GM21723 (cell line): ENCODE data around the gene F7.
"Not testable (repeated sequence)": the region's sequence is repeated elsewhere in the genome, so short reads cannot be mapped to it uniquely, and the experiment has no call there.

Experiments
- ATAC-seq: cut with Tn5 transposase; IDR thresholded peaks from one replicate; pipeline ENCODE4 v1.9.1; 2021; ENCODE audit warnings: mild to moderate bottlenecking, moderate library complexity; ENCODE audit not compliant: unreplicated experiment

The F7 gene

DNA sequence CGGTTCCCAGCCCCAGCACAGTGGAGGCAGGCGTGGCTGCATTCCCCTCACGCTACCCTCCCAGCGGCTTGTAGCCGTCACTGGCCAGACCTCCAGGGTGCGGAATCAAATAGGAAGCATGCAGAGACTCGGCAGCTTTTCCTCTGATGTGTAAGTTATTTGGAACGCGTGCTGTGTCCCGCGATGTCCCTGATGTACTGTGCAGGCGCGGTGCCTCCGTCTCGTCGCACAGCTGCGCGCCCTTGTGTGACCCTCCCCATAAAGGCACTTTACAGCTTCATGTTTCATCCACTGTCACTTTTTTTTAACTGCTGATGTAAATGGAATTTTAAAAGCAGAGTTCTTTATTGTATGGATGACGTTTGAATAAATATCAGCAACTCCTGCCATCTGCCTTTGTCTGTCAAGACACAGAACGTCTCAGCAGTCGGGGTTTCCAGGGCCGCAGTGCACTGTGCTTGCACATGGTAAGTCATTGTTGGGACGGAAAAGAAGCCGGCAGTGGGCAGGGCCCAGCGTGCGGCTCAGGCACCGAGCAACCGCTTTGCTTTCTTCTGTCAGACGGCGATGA lies 7.3 kb upstream of the F7 start:
- no peak for ATAC-seq

DNA sequence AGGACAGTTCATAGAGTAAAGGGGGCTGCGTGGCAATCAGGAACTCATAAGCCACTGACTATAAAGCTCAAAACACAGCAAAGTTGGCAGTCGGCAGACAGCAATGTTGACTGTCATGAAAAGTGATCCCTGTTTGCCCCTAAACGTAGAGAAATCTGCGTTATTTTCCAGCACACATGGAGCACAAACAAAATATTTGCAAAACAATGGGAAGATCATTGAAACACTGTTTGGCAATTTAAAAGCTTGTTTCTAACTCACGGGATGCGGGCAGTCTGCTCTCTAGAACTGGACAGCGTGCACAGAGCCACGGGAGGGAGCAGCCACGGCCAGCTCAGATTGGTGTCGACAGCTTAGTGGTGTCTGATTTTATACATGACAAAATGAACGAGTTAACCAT lies 6.4 kb upstream of the F7 start:
- ATAC-seq = no peak

DNA sequence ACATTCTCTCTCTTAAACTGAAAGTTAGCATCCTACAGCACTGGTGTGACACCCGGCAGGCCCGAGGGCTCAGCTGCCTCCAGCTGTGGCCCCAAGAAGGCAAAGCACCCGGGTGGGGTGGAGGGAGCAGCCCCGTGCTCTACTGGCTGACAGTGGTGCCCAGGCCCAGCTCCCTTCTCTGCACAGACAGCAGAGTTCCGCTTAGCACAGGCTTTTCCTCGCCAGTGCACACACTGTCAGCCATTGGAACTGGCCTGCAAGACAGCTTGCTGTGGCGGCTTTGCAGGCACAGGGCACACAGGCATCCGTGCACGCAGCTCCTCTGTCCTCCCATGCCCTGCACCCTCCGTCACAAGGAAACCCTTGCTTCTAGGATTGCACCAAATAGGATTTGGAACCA lies 3.3 kb upstream of the F7 start:
- not testable (repeated sequence) for ATAC-seq

DNA sequence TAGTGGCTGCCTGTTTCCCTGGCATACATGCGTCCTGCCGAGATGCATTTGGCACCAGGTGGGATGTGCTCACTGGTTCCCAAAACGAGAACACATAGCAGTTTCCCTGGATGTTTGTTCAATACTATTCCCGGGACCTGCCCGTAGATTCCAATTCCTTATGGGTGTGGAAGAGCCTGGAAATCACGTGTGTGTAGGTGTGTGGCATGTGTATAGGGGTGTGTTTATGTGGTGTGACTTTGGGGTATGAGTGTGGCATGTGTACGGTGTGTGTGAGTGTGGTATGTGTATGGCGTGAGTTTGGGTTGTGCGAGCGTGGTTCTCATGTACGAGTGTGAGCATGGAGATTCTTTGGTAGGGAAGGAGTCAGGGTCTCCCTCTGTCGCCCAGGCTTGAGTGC lies 2.9 kb upstream of the F7 start:
- ATAC-seq = no peak

DNA sequence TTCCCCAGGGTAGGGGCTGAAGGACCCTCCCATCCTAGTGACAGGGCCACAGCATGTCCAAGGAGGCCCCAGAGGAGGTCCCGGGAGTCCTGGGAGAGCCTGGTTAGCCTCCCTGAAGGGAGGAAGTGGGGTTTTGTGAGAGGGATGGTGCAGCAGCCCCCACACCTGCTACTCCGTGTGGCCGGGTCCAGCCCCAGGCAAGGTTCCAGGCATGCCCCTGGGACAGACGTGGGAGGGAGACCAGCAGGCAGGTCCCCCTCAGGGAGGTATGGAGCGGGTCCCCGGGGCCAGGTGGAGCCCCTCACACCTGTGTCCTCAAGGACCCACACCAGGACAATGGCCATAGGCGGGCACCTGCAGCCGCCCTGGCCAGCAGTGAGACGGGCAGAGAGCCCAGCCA lies 1.9 kb upstream of the F7 start:
- no peak for ATAC-seq

DNA sequence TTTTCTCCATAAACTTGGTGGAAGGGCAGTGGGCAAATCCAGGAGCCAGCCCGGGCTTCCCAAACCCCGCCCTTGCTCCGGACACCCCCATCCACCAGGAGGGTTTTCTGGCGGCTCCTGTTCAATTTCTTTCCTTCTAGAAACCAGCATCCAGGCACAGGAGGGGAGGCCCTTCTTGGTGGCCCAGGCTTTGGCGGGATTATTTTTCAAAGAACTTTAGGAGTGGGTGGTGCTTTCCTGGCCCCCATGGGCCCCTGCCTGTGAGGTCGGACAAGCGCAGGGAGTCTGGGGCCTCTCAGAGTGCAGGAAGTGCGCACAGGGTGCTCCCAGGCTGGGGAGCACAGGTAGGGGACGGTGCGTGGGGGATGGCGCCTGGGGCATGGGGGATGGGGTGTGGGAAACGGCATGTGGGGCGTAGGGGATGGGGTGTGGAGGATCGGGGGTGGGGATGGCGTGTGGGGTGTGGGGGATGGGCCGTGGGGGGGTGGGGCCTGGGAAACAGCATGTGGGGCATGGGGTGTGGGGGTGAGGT lies 396 bp downstream of the F7 start:
- ATAC-seq = no peak

DNA sequence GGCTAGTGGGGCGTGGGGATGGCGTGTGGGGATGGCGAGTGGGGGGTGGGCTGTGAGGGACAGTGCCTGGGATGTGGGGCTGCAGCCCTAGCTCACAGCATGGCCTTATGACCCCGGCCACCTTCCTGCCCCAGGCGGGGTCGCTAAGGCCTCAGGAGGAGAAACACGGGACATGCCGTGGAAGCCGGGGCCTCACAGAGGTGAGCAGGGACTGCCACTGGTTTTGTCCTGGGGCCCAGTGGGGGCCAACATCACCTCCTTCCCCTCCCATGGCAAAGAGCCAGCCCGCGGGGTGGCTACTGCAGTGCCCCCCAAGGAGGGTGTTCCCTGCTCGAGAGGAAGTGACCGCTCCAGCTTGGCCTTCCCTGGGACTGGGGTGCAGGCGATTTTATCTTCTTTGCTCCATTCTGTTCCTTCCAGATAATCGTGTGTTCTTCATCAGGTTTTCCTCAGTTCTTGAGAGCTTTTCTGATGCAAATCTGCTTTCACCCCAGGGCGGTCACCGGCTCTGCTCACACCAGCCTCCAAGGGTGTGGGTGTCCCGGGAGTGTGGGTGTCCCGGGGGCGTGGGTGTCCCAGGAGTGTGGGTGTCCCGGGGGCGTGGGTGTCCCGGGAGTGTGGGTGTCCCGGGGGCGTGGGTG lies 1.2 kb downstream of the F7 start:
- ATAC-seq = no peak

DNA sequence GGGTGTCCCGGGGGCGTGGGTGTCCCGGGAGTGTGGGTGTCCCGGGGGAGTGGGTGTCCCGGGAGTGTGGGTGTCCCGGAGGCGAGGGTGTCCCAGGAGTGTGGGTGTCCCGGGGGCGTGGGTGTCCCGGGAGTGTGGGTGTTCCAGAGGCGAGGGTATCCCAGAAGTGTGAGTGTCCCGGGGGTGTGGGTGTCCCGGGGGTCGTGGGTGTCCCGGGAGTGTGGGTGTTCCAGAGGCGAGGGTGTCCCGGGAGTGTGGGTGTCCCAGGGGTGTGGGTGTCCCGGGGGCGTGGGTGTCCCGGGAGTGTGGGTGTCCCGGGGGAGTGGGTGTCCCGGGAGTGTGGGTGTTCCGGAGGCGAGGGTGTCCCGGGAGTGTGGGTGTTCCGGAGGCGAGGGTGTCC lies 2.9 kb downstream of the F7 start:
- ATAC-seq = not testable (repeated sequence)

DNA sequence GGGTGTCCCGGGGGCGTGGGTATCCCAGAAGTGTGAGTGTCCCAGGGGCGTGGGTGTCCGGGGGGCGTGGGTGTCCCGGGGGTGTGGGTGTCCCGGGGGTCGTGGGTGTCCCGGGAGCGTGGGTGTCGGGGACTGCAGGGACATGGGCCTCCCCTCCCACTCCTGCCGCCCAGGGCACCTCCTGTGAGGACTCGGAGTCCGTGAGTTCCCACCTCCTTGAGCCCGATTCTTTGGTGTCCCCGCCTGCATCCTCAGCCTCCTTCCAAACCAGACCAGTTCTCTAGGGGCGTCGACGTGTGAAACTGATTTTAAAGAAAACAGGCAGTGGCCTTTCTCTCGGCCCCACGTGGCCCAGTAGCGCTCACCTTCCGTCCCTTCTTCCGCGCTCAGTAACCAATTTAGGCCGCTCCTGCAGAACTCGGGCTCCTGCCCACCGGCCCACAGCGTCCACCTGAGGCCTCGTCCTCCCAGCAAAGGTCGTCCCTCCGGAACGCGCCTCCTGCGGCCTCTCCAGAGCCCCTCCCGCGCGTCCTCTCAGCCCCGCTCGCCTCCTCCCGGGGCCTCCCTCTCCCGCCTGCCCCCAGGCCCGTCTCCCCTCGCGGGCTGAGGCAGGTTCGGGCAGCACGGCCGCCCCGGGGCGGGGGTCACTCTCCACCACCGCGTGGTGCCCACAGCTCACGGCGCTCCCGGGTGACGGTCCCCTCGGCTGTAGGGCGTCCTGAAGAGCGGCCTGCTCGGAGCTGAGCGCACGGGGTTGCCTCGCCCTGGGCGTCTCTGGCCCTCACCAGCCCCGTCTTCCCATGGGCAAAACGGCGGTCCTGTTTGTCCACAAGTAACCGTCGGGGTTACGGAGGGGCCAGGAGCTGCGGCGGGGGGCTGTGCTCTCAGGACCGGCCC lies 3.8 kb downstream of the F7 start:
- no peak for ATAC-seq

DNA sequence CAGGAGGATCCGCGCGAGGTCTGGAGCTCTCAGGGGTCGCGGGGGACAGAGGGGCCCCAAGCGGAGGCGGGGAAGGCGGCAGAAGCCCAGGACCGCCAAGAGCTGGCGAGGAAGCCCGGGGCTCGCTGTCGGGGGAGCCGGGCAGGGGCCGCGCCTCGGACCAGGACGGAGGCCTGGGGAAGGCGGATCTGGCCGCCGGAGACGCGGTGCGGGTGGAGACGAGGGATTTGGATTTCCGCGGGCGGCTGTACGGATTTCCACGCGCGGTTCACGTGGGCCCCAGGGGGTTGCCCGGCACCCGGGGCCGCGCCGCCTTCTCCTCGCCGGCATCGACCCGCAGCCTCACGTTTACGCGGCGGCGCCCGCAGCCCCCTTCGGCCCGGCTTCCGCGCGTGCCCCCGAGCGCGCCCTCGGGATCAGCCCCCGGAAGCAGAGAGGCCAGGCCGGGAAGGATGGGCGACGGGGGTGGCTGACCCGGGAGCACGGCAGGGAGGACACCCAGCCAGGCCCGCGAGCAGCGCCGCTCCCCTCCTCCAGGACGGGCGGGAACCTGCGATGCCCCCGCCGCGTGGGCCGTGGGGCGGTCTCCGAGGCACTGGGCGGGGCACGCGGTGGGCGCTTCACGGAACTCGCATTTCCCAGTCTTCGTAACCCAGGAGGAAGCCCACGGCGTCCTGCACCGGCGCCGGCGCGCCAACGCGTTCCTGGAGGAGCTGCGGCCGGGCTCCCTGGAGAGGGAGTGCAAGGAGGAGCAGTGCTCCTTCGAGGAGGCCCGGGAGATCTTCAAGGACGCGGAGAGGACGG lies 4.7 kb downstream of the F7 start:
- ATAC-seq = no peak

DNA sequence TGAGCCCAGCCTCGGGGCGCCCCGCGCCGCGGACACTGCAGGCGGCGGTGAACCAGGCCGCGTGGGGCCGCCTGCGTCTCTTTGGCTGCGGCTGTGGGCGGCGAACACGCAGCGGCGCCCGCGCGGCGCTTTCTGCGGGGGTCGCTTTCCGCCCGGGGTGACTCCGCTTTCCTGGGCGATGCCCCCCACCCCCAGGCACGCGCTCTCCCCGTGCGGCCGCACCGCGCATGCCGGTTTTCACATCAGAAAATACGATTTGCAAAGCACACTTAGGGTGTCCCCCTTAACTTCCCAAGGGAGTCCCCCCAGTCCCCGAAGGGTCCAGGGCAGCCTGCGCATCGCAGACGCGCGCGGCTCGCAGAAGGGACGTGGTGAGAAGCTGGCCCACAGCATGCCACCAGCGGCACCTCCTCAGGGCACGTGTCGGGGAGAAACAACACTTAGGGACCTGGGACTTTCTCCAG lies 5.3 kb downstream of the F7 start:
- no peak for ATAC-seq

DNA sequence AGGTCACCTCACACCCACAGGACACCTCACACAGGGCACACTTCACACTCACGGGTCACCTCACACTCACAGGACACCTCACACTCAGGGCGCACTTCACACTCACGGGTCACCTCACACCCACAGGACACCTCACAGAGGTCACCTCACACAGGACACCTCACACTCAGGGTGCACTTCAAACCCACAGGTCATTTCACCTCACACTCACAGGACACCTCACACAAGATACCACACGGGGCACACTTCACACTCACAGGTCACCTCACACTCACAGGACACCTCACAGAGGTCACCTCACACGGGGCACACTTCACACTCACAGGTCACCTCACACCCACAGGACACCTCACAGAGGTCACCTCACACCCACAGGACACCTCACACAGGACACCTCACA lies 6.2 kb downstream of the F7 start:
- ATAC-seq = not testable (repeated sequence)

DNA sequence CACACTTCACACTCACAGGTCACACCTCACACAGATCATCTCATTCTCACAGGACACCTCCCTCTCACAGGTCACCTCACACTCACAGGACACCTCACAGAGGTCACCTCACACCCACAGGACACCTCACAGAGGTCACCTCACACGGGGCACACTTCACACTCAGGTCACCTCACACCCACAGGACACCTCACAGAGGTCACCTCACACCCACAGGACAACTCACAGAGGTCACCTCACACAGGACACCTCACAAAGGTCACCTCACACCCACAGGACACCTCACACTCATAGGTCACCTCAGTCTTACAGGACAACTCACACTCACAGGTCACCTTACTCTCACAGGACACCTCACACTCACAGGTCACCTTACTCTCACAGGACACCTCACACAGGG lies 6.9 kb downstream of the F7 start:
- not testable (repeated sequence) for ATAC-seq

DNA sequence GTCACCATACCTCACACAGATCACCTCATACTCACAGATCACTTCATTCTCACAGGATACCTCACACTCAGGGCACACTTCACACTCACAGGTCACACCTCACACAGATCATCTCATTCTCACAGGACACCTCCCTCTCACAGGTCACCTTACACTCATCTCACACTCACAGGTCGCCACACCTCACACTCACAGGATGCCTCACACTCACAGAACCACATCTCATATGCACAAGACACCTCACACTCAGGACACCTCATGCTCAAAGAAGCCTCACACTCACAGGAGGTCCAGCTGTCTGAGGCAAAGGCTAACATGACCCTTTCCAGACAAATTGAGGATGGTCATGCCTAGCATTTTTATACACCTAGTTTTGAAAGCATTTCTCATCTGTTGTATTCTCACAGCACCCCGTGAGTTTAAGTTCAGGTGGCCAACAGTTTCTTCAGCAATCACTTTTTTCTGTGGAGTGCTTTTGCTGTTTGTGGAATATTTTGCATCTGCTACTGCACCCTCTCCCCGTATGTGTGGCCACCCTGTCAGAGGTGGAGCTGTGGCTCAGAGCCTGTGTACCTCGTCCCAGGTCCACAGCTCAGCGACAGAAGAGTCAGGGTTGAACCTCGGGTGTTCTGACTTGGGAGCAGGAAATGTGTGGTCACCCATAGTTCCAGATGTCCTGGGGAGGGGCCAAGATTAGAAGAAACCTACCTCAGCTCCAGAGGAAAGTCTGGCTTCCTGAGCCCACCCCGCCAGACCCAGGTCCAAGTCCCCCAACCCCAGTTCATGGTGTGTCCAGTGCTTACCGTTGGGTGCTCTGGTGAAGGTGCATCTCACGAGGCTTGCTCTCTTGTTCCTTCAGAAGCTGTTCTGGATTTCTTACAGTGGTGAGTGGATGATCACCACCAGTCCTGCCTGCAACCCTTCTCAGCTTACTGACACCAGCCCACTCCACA lies 7.6 kb downstream of the F7 start:
- no peak for ATAC-seq

DNA sequence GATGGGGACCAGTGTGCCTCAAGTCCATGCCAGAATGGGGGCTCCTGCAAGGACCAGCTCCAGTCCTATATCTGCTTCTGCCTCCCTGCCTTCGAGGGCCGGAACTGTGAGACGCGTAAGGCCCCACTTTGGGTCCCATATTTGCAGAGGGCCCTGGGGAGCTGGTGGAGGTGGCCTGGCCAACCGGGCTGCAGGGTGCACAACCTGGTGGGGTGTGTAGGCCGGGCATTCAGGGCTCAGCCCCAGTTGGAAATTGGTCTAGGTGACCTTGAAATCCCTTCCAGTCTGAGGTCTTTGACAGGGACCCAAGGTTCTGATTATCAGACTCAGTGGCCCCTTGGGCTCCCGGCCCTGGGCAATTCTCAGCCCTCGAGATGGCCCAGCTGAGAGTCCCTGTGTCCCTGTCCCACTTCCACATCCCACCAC lies 8.3 kb downstream of the F7 start:
- ATAC-seq = no peak

DNA sequence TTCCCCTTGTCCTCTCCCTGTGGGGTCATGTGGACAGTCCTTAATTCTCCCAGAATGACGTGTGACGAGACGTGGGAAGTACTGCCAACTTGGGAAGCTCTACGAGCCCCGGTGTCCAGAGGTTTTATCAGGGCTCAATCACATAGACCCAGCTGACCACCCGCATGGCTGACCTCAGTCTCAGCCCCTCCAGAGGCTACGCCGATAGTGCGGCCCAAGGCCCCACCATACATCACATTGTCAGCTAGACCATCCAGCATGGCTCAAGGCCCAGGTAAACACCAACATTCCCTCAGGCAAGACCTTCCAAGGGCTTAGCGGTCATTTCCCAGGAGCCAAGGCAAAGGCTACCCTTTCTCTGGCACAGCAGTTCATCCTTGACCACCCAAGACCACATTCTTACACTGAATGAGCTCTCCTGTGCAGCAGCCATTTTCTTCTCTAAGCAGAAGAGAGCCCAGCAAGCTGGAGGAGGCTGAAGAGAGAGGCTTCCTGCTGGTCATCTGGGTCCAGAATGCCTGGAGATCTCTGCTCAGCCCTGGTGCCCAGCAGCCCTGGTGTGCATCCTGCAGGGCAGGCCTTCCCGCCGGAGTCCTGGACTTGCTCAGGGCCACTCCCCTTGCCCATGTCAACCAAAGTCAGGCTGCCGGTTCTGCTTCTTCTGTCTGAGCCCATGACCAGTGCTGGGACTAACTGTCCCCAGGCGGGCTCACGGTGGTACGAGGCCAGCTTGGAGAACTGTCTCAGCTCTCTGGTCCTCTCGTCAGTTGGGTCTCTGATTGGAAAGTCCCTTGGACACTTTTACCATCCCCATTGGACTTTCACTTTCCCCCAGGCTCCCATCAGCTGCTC lies 9.1 kb downstream of the F7 start:
- no peak for ATAC-seq

DNA sequence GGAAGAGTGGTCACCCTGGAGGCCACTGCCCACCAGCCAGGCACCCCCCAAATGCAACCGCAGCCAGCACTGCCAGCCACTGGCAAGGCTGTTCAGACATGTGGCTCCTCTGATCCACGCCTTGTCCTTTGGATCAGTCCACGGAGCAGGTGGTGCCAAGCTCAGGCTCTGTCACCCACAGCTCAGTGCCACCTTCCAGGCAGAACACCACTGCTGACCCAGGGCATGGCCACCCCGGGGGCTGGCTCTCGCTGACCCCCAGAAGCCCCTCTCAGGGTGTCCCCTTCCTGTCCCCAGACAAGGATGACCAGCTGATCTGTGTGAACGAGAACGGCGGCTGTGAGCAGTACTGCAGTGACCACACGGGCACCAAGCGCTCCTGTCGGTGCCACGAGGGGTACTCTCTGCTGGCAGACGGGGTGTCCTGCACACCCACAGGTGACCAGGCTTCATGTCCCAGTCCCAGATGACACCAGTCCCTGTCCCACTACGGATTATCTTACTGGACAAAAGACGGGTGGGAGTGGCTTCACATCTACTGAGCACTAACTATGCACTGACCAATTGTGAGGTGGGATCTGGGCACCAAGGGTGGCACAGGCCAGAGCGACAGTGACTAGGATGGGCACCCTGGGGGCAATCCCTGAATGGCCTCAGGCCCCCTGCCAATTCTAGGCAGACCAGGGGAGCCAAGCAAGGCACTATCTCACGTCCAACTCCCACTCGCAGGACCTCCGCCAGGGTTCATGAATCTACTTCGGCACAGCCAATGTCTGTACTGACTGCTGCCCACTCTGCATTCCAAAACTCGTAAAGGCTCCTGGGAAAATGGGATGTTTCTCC lies 10.0 kb downstream of the F7 start:
- ATAC-seq = no peak

DNA sequence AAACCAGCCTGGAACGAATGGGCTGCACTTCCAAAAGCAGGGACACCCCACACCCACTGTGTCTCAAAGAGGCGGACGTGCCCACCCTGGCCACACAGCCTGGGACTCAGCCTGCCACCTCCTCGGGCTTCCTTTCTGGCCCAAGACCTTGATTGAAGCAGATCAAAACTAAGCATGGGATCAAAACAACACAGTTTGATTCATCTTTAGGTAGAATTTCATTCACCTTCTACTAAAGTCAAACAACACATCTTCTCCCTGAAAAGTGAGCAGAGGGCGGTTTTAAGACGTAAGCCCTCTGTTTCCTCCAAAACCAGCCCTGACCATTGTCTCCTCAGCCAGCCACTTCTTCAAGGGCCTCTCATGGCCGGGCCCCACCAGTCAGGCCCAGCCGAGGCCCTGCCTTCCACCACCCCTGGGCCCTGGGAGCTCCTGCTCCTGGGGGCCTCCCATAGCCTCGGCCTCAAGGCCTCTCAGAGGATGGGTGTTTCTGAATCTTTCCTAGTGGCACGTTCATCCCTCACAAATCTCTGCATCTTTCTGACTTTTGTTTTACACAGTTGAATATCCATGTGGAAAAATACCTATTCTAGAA lies 10.7 kb downstream of the F7 start:
- no peak for ATAC-seq
